ENCODE measurements around the gene KMT2A. TPM values are rescaled to one million over a fixed set of nuclear protein-coding genes. Genes with fewer than 3 reads are reported as not detected.
A peak's percentile ranks its signal among the peaks of the same experiment; 100 is the strongest.
"Not testable (repeated sequence)": the region's sequence is repeated elsewhere in the genome, so short reads cannot be mapped to it uniquely, and the experiment has no call there.

The KMT2A gene
- total and polyA plus RNA-seq, 2 donors, result 11.4 to 17.7 TPM

- no peak overlapping the region for H3K27ac ChIP-seq (ENCODE audit: low read depth in 1 of 2, low read length in 1 of 2)
- no peaks in the 10 kb centered on the region for H3K27me3 ChIP-seq (ENCODE audit: control insufficient read depth in 2 of 2, insufficient read depth in 1 of 2, low read length in 1 of 2)
- H3K9me3 ChIP-seq (ENCODE audit: control insufficient read depth in 2 of 2, insufficient read depth in 1 of 2, low read length in 1 of 2), result no peaks in the 10 kb centered on the region
- no peak for DNase-seq (ENCODE audit: low read depth in 6 of 9, low spot score in 9 of 9)
- H3K36me3 ChIP-seq (ENCODE audit: control insufficient read depth in 2 of 2, insufficient read depth in 2 of 2, low read length in 1 of 2), result peaks cover 7 to 8% of the 10 kb centered on the region in 2 donors
- H3K4me3 ChIP-seq (ENCODE audit: low read length in 2 of 2), result no peak overlapping the region
- WGBS, result 96% methylated on average over 2 of the region's 2 CpGs
- no peaks in the 10 kb centered on the region for H3K4me1 ChIP-seq (ENCODE audit: control insufficient read depth in 2 of 2, insufficient read depth in 2 of 2, low read length in 2 of 2)
These were observed 25.9 kb downstream of the KMT2A start for GRCh38 chr11:118462178-118462577.

DNA sequence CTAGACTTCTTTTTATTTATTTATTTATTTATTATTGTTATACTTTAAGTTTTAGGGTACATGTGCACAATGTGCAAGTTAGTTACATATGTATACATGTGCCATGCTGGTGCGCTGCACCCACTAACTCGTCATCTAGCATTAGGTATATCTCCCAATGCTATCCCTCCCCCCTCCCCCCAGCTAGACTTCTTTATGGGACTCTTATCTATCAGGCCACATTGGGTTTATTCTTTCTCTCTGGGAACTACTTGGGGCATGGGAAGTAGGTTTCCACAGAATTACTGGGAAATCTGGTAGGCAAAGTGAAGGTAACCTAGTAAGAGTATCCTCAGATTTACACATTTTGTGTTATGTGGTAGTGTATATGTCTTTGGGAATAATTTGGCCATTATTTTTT, 32.7 kb downstream of the KMT2A start:
- 100% methylated on average over 2 of the region's 2 CpGs for WGBS
- not testable (repeated sequence) for H3K4me3 ChIP-seq (ENCODE audit: low read length in 2 of 2); DNase-seq (ENCODE audit: low read depth in 6 of 9, low spot score in 9 of 9); H3K4me1 ChIP-seq (ENCODE audit: control insufficient read depth in 2 of 2, insufficient read depth in 2 of 2, low read length in 2 of 2); H3K9me3 ChIP-seq (ENCODE audit: control insufficient read depth in 2 of 2, insufficient read depth in 1 of 2, low read length in 1 of 2); H3K27me3 ChIP-seq (ENCODE audit: control insufficient read depth in 2 of 2, insufficient read depth in 1 of 2, low read length in 1 of 2); H3K27ac ChIP-seq (ENCODE audit: low read depth in 1 of 2, low read length in 1 of 2)
- peaks cover 22 to 33% of the 10 kb centered on the region in 2 donors for H3K36me3 ChIP-seq (ENCODE audit: control insufficient read depth in 2 of 2, insufficient read depth in 2 of 2, low read length in 1 of 2)

- Histone ChIP-seq H3K36me3 (ENCODE audit: control insufficient read depth in 2 of 2, insufficient read depth in 2 of 2, low read length in 1 of 2) (peaks cover 24 to 48% of the 10 kb centered on the region in 2 donors), H3K4me3 (ENCODE audit: low read length in 2 of 2) (no peak overlapping the region), H3K9me3 (ENCODE audit: control insufficient read depth in 2 of 2, insufficient read depth in 1 of 2, low read length in 1 of 2) (no peaks in the 10 kb centered on the region), H3K4me1 (ENCODE audit: control insufficient read depth in 2 of 2, insufficient read depth in 2 of 2, low read length in 2 of 2) (no peaks in the 10 kb centered on the region), H3K27ac (ENCODE audit: low read depth in 1 of 2, low read length in 1 of 2) (no peak overlapping the region), H3K27me3 (ENCODE audit: control insufficient read depth in 2 of 2, insufficient read depth in 1 of 2, low read length in 1 of 2) (no peaks in the 10 kb centered on the region)
- DNase-seq (ENCODE audit: low read depth in 6 of 9, low spot score in 9 of 9), result no peak
- 96% methylated on average over 2 of the region's 2 CpGs for WGBS
These were observed 34.7 kb downstream of the KMT2A start for GRCh38 chr11:118471030-118471429.

DNA sequence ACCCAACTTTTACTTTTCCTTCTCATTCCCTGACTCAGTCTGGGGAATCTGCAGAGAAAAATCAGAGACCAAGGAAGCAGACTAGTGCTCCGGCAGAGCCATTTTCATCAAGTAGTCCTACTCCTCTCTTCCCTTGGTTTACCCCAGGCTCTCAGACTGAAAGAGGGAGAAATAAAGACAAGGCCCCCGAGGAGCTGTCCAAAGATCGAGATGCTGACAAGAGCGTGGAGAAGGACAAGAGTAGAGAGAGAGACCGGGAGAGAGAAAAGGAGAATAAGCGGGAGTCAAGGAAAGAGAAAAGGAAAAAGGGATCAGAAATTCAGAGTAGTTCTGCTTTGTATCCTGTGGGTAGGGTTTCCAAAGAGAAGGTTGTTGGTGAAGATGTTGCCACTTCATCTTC, 37.2 kb downstream of the KMT2A start:
- no peak overlapping the region for H3K27ac ChIP-seq (ENCODE audit: low read depth in 1 of 2, low read length in 1 of 2)
- H3K36me3 ChIP-seq (ENCODE audit: control insufficient read depth in 2 of 2, insufficient read depth in 2 of 2, low read length in 1 of 2), result peaks cover 43 to 66% of the 10 kb centered on the region in 2 donors
- H3K9me3 ChIP-seq (ENCODE audit: control insufficient read depth in 2 of 2, insufficient read depth in 1 of 2, low read length in 1 of 2), result no peaks in the 10 kb centered on the region
- H3K4me1 ChIP-seq (ENCODE audit: control insufficient read depth in 2 of 2, insufficient read depth in 2 of 2, low read length in 2 of 2), result no peaks in the 10 kb centered on the region
- no peak overlapping the region for H3K4me3 ChIP-seq (ENCODE audit: low read length in 2 of 2)
- no peaks in the 10 kb centered on the region for H3K27me3 ChIP-seq (ENCODE audit: control insufficient read depth in 2 of 2, insufficient read depth in 1 of 2, low read length in 1 of 2)
- 96% methylated on average over 6 of the region's 6 CpGs for WGBS
- no peak for DNase-seq (ENCODE audit: low read depth in 6 of 9, low spot score in 9 of 9)

DNA sequence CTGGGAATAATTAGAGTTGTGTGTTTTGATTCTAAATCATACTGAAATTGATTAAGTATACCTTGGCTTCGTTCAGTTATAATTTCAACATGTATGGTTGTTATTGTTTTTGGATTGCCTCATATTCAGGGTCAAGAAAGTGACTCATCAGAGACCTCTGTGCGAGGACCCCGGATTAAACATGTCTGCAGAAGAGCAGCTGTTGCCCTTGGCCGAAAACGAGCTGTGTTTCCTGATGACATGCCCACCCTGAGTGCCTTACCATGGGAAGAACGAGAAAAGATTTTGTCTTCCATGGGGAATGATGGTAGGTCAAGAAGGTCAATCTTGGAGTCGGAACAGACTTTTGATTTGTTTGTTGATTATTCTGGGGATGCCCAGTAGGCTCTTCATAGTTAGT, 40.4 kb downstream of the KMT2A start:
- peaks cover 55 to 88% of the 10 kb centered on the region in 2 donors for H3K36me3 ChIP-seq (ENCODE audit: control insufficient read depth in 2 of 2, insufficient read depth in 2 of 2, low read length in 1 of 2)
- DNase-seq (ENCODE audit: low read depth in 6 of 9, low spot score in 9 of 9), result no peak

DNA sequence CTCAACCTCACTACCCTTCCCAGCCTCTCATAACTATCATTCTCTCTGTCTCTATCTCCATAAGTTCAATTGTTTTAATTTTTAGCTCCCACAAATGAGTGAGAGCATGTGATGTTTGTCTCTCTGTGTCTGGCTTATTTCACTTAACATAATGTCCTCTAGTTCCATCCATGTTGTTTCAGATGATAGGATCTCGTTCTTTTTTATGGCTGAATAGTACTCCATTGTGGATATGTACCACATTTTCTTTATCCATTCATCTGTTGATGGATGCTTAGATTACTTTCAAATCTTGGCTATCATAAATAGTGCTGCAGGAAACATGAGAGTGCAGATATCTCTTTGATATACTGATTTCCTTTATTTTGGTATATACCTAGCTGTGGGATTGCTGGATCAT, 44.9 kb downstream of the KMT2A start:
- WGBS, result 99% methylated on average over 1 of the region's 1 CpG
- H3K9me3 ChIP-seq (ENCODE audit: control insufficient read depth in 2 of 2, insufficient read depth in 1 of 2, low read length in 1 of 2); H3K4me3 ChIP-seq (ENCODE audit: low read length in 2 of 2); DNase-seq (ENCODE audit: low read depth in 6 of 9, low spot score in 9 of 9); H3K27ac ChIP-seq (ENCODE audit: low read depth in 1 of 2, low read length in 1 of 2); H3K27me3 ChIP-seq (ENCODE audit: control insufficient read depth in 2 of 2, insufficient read depth in 1 of 2, low read length in 1 of 2); H3K4me1 ChIP-seq (ENCODE audit: control insufficient read depth in 2 of 2, insufficient read depth in 2 of 2, low read length in 2 of 2): not testable (repeated sequence)
- H3K36me3 ChIP-seq (ENCODE audit: control insufficient read depth in 2 of 2, insufficient read depth in 2 of 2, low read length in 1 of 2), result peaks cover 50 to 79% of the 10 kb centered on the region in 2 donors

More for the DNA sequence above, 40.4 kb downstream of the KMT2A start:
- Histone ChIP-seq H3K4me3 (ENCODE audit: low read length in 2 of 2) (no peak overlapping the region), H3K27me3 (ENCODE audit: control insufficient read depth in 2 of 2, insufficient read depth in 1 of 2, low read length in 1 of 2) (no peaks in the 10 kb centered on the region), H3K27ac (ENCODE audit: low read depth in 1 of 2, low read length in 1 of 2) (no peak overlapping the region), H3K4me1 (ENCODE audit: control insufficient read depth in 2 of 2, insufficient read depth in 2 of 2, low read length in 2 of 2) (no peaks in the 10 kb centered on the region), H3K9me3 (ENCODE audit: control insufficient read depth in 2 of 2, insufficient read depth in 1 of 2, low read length in 1 of 2) (no peaks in the 10 kb centered on the region)
- WGBS, result 97% methylated on average over 7 of the region's 7 CpGs

DNA sequence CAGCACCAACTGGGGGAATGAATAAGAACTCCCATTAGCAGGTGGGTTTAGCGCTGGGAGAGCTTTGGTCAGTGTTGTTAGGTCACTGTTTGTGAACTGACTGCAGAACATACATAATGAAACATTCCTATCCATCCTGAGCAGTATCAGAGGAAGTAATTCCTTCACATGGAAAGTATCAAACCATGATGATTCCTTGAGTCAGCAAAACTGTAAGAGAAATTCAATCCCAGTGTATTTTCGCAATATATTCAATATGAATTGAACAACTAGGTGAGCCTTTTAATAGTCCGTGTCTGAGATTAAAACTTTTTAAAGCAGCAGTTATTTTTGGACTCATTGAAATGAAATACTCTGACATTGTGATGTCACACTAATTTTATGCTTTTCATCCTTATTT, 48.1 kb downstream of the KMT2A start:
- Histone ChIP-seq H3K27me3 (ENCODE audit: control insufficient read depth in 2 of 2, insufficient read depth in 1 of 2, low read length in 1 of 2) (no peaks in the 10 kb centered on the region), H3K27ac (ENCODE audit: low read depth in 1 of 2, low read length in 1 of 2) (no peak overlapping the region), H3K9me3 (ENCODE audit: control insufficient read depth in 2 of 2, insufficient read depth in 1 of 2, low read length in 1 of 2) (no peaks in the 10 kb centered on the region), H3K4me3 (ENCODE audit: low read length in 2 of 2) (no peak overlapping the region), H3K4me1 (ENCODE audit: control insufficient read depth in 2 of 2, insufficient read depth in 2 of 2, low read length in 2 of 2) (no peaks in the 10 kb centered on the region), H3K36me3 (ENCODE audit: control insufficient read depth in 2 of 2, insufficient read depth in 2 of 2, low read length in 1 of 2) (peaks cover 35 to 74% of the 10 kb centered on the region in 2 donors)
- 99% methylated on average over 3 of the region's 3 CpGs for WGBS
- DNase-seq (ENCODE audit: low read depth in 6 of 9, low spot score in 9 of 9), result no peak

DNA sequence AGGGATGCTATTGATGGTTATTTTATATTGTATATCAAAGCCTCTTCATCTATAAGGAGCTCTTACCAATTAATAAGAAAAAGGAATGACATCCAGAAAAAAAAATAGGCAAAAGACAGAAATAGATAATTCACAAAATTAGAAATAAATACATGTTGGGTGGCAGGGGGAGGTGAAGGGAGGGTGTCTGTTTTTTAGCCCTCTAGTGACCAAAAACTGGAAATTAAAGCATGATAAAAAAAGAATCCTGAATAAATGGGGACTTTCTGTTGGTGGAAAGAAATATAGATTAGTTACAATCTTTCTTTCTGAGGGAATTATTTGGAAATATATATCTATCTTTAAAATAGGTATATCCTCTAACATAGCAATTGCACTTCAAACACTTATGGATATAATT, 49.0 kb downstream of the KMT2A start:
- H3K36me3 ChIP-seq (ENCODE audit: control insufficient read depth in 2 of 2, insufficient read depth in 2 of 2, low read length in 1 of 2), result peaks cover 41 to 76% of the 10 kb centered on the region in 2 donors
- no peaks in the 10 kb centered on the region for H3K9me3 ChIP-seq (ENCODE audit: control insufficient read depth in 2 of 2, insufficient read depth in 1 of 2, low read length in 1 of 2)
- no peak overlapping the region for H3K27ac ChIP-seq (ENCODE audit: low read depth in 1 of 2, low read length in 1 of 2)
- no peak overlapping the region for H3K4me3 ChIP-seq (ENCODE audit: low read length in 2 of 2)
- no peaks in the 10 kb centered on the region for H3K27me3 ChIP-seq (ENCODE audit: control insufficient read depth in 2 of 2, insufficient read depth in 1 of 2, low read length in 1 of 2)
- no peaks in the 10 kb centered on the region for H3K4me1 ChIP-seq (ENCODE audit: control insufficient read depth in 2 of 2, insufficient read depth in 2 of 2, low read length in 2 of 2)
- DNase-seq (ENCODE audit: low read depth in 6 of 9, low spot score in 9 of 9), result no peak

DNA sequence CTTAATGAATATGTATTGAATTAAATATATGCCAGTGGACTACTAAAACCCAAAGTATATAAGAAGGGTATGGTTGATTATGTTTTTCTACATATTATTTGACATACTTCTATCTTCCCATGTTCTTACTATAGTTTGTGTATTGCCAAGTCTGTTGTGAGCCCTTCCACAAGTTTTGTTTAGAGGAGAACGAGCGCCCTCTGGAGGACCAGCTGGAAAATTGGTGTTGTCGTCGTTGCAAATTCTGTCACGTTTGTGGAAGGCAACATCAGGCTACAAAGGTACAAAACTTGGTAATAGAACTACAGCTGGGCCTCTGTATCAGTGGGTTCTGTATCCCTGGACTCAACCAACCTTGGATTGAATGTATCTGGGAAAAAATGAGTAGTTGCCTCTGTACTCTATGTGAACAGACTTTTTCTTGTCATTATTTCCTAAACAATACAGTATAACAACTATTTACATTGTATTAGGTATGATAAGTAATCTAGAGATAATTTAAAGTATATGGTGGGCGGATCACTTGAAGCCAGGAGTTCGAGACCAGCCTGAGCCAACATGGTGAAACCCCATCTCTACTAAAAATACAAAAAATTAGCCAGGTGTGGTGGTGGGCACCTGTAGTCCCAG, 52.3 kb downstream of the KMT2A start:
- Histone ChIP-seq H3K27me3 (ENCODE audit: control insufficient read depth in 2 of 2, insufficient read depth in 1 of 2, low read length in 1 of 2) (no peaks in the 10 kb centered on the region), H3K4me3 (ENCODE audit: low read length in 2 of 2) (no peak overlapping the region), H3K27ac (ENCODE audit: low read depth in 1 of 2, low read length in 1 of 2) (no peak overlapping the region), H3K9me3 (ENCODE audit: control insufficient read depth in 2 of 2, insufficient read depth in 1 of 2, low read length in 1 of 2) (no peaks in the 10 kb centered on the region), H3K36me3 (ENCODE audit: control insufficient read depth in 2 of 2, insufficient read depth in 2 of 2, low read length in 1 of 2) (peaks cover 35 to 68% of the 10 kb centered on the region in 2 donors), H3K4me1 (ENCODE audit: control insufficient read depth in 2 of 2, insufficient read depth in 2 of 2, low read length in 2 of 2) (peaks cover 0 to 2% of the 10 kb centered on the region in 2 donors)
- WGBS, result 32% methylated on average over 7 of the region's 7 CpGs
- peak; percentile 48 to 88 (median 77) for DNase-seq (ENCODE audit: low read depth in 6 of 9, low spot score in 9 of 9)
